ENCODE measurements around the gene SNAPIN.
A peak's percentile ranks its signal among the peaks of the same experiment; 100 is the strongest.
"Not testable (repeated sequence)": the region's sequence is repeated elsewhere in the genome, so short reads cannot be mapped to it uniquely, and the experiment has no call there.

SNAPIN gene

GRCh38 chr1:153670257-153670858 is 11.9 kb downstream of the SNAPIN start:
- Histone ChIP-seq H3K27me3 (ENCODE audit: insufficient read depth, low read length) (no peaks in the 10 kb centered on the region), H3K27ac (ENCODE audit: low read depth, low read length, poor library complexity, severe bottlenecking) (peak overlapping the region; percentile 63), H3K79me2 (ENCODE audit: insufficient read depth, low read length) (peaks cover 18% of the 10 kb centered on the region), H3K9me2 (ENCODE audit: low read depth, low read length) (no peaks in the 10 kb centered on the region), H3K9me3 (ENCODE audit: low read length) (no peaks in the 10 kb centered on the region), H3K4me2 (ENCODE audit: low read length) (peak overlapping the region; percentile 91), H3K4me1 (ENCODE audit: insufficient read depth, low read length, severe bottlenecking) (peaks cover 17% of the 10 kb centered on the region), H2AFZ (ENCODE audit: low read length) (no peak overlapping the region), H3K36me3 (ENCODE audit: insufficient read depth, low read length) (peaks cover 53% of the 10 kb centered on the region), H3K4me3 (ENCODE audit: low read depth, low read length, poor library complexity, severe bottlenecking) (peak overlapping the region; percentile 96), H4K20me1 (ENCODE audit: insufficient read depth, low read length) (no peaks in the 10 kb centered on the region), H3K9ac (ENCODE audit: low read length) (peak overlapping the region; percentile 96), H3F3A (ENCODE audit: insufficient read depth, low read length) (no peaks in the 10 kb centered on the region)
- no peak for TF ChIP-seq EZH2 (IDR thresholded peaks at IDR 0.05; ENCODE audit: borderline replicate concordance, low read length)
- no peak for TF ChIP-seq CTCF (IDR thresholded peaks at IDR 0.05; ENCODE audit: low read length)

GRCh38 chr1:153670859-153671627 is 12.5 kb downstream of the SNAPIN start, which contains the start of gene ILF2:
ILF2 (minus strand) TSS chr1:153670993; CDS start chr1:153670922, 71 bp downstream.
- Histone ChIP-seq H3K36me3 (ENCODE audit: insufficient read depth, low read length) (peaks cover 46% of the 10 kb centered on the region), H3F3A (ENCODE audit: insufficient read depth, low read length) (no peaks in the 10 kb centered on the region), H3K4me2 (ENCODE audit: low read length) (peak within 1 kb of the TSS; percentile 91), H3K4me3 (ENCODE audit: low read depth, low read length, poor library complexity, severe bottlenecking) (peak within 1 kb of the TSS; percentile 96), H3K9me2 (ENCODE audit: low read depth, low read length) (no peaks in the 10 kb centered on the region), H3K9me3 (ENCODE audit: low read length) (no peaks in the 10 kb centered on the region), H3K27ac (ENCODE audit: low read depth, low read length, poor library complexity, severe bottlenecking) (peak within 1 kb of the TSS; percentile 63), H4K20me1 (ENCODE audit: insufficient read depth, low read length) (no peaks in the 10 kb centered on the region), H3K79me2 (ENCODE audit: insufficient read depth, low read length) (peaks cover 18% of the 10 kb centered on the region), H2AFZ (ENCODE audit: low read length) (0 out of 2 replicates have a peak within 1 kb of the TSS, but pooled peaks have one; percentile 11), H3K4me1 (ENCODE audit: insufficient read depth, low read length, severe bottlenecking) (peaks cover 17% of the 10 kb centered on the region), H3K9ac (ENCODE audit: low read length) (peak within 1 kb of the TSS; percentile 96), H3K27me3 (ENCODE audit: insufficient read depth, low read length) (no peaks in the 10 kb centered on the region)
- TF ChIP-seq CTCF (IDR thresholded peaks at IDR 0.05; ENCODE audit: low read length) = peak; percentile 46; the same call in 1 of the 2 replicates
- TF ChIP-seq EZH2 (IDR thresholded peaks at IDR 0.05; ENCODE audit: borderline replicate concordance, low read length) = no peak

- not testable (repeated sequence) for H3K9me2 ChIP-seq (ENCODE audit: low read depth, low read length); H4K20me1 ChIP-seq (ENCODE audit: insufficient read depth, low read length); H3F3A ChIP-seq (ENCODE audit: insufficient read depth, low read length); H3K9me3 ChIP-seq (ENCODE audit: low read length); H3K27me3 ChIP-seq (ENCODE audit: insufficient read depth, low read length)
- peak overlapping the region; percentile 64 for H3K4me3 ChIP-seq (ENCODE audit: low read depth, low read length, poor library complexity, severe bottlenecking)
- peak overlapping the region; percentile 91 for H3K4me2 ChIP-seq (ENCODE audit: low read length)
- peak overlapping the region; percentile 44 for H3K27ac ChIP-seq (ENCODE audit: low read depth, low read length, poor library complexity, severe bottlenecking)
- peaks cover 17% of the 10 kb centered on the region for H3K4me1 ChIP-seq (ENCODE audit: insufficient read depth, low read length, severe bottlenecking)
- H3K79me2 ChIP-seq (ENCODE audit: insufficient read depth, low read length) = peaks cover 18% of the 10 kb centered on the region
- 0 out of 2 replicates have a peak, but pooled peaks have one; percentile 21 for TF ChIP-seq CTCF (IDR thresholded peaks at IDR 0.05; ENCODE audit: low read length)
- H3K9ac ChIP-seq (ENCODE audit: low read length) = peak overlapping the region; percentile 67
- peaks cover 38% of the 10 kb centered on the region for H3K36me3 ChIP-seq (ENCODE audit: insufficient read depth, low read length)
- H2AFZ ChIP-seq (ENCODE audit: low read length) = peak overlapping the region; percentile 97; the same call in 1 of the 2 replicates
Observed at GRCh38 chr1:153671628-153672353, 13.3 kb downstream of the SNAPIN start.
